NCI-H1048 (cell line): ENCODE measurements around the gene NOC3L.
"Not testable (repeated sequence)": the region's sequence is repeated elsewhere in the genome, so short reads cannot be mapped to it uniquely, and the experiment has no call there.

Source experiments
- DNase-seq: peaks from one replicate; lab custom pipeline; 2025; lab: John Stamatoyannopoulos, UW

The NOC3L gene

DNA sequence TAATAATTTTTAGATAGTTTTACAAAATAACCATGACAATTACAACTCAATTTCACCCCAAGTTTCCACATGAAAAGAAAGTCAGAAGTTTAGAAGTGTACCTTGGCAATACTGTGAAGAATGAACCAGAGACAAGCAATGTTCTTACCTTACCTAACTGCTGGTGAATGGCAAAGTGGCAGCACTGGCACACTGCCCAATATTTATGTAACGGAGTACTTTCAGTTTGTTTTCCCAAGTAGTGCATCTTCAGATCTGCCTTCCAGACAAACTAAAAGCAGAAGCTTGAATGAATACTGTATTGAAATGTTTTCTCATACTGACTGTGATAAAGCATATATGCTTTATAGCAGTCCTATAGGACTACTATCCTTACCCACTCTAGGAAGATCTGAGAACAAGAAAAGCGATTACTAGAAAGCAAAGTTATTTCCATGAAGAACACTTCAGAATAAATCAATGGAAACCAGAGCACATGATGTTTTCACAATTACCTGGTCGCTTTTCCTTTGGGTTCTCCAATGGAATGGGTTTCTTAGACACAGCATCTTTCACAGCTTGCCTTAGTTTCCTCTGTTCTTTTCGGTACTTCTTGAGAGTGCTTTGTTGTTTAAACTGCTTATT, 1.5 kb downstream of the NOC3L start:
- DNase-seq, result no peak

DNA sequence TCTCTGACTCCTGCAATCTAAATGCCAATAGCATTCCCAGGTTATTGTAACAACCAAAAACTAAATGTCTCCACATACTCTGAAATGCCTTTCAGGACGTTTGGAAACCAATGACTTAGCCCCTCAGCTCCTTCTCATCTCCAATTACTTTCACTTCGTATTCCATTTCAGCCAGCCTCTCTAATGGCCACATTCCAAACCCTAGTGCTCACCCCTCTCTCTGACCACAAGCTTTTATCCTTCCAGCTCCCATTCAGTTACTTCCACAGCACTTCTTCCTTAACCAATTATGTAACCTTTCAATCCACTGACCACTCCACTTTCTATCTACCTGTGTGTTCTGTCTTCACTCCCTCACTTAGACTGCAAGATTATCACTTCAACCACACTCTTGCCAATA, 4.3 kb downstream of the NOC3L start:
- no peak for DNase-seq

DNA sequence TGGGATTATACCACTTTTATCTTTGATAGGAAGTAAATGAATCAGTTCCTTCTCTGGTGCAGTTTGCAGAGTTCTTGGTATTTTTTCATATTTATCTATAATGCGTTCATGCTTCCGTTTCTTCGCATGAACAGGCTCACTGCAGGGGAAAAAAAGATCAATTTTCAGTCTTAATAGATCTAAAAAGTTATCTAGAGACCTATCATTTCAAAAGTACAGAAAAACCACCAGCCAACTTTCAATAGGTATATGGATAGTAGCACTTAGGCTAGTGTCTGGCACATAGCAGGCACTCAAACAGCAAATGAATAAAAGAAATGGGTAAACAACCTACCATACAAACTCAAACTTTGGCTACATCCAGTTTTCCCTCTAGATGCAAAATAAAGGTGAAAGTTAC, 5.5 kb downstream of the NOC3L start:
- DNase-seq, result no peak

DNA sequence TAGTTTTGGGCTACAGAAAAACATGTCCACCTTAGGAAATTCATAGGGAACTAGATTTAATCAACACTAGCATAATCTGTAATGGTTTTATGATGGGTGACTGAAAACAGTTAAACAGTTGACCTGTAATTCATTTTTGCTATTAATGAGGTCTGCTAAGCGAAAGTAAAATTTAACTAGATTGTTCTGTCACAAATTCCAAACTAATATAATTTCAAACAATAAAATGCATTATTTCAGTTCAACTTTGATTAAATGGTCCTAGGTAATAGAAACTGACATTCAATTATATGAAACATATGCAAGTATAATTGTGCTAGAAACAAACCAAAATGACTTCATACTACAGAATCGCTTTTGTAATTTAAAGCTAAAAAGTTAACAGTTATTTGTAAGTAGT, 6.9 kb downstream of the NOC3L start:
- DNase-seq, result no peak

DNA sequence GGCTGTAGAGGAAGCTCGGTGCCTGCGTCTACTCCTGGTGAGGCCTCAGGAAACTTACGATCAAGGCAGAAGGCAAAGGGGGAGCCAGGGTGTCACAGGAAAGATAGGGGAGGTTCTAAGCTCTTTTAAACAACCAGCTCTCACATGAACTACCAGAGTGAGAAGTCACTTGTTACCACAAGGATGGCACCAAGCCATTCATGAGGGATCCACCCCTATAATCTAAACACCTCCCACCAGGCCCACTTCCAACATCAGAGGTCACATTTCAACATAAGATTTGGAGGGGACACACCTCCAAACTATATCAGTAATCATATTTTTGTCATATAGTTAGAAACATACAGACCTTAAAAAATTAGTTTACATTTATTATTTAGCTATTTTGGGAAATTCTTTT, 9.4 kb downstream of the NOC3L start:
- no peak for DNase-seq

DNA sequence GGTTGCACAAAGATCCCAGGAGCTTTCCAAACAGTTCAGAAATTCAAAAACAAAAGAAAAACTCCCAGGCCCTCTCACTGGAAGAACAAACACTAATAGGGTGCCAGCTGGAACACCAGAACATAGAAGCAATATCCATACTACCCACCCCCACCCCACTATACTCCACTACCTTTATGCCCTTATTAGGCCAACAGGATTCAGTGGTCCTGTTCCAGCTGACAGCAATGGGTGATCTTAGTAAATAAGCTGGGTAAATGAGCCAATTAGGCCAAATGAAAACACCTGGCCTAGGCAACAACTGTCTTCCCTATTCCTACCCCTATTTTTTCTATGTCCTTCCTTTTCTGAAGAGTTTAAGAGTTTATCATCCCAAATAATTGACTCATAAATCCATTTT, 11.7 kb downstream of the NOC3L start:
- DNase-seq, result no peak

DNA sequence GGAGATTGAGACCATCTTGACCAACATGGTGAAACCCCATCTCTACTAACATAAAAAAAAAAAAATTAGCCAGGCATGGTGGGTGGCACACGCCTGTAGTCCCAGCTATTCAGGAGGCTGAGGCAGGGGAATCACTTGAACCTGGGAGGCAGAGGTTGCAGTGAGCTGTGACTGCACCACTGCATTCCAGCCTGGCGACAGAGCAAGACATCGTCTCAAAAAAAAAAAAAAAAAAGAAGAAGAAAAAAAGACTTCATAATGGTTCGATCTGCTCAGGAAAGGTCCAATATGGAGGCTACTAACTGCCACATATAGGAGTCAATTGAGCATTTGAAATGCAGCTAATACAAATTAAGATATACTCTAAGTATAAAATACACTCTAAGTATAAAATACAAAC, 12.2 kb downstream of the NOC3L start:
- DNase-seq, result not testable (repeated sequence)

DNA sequence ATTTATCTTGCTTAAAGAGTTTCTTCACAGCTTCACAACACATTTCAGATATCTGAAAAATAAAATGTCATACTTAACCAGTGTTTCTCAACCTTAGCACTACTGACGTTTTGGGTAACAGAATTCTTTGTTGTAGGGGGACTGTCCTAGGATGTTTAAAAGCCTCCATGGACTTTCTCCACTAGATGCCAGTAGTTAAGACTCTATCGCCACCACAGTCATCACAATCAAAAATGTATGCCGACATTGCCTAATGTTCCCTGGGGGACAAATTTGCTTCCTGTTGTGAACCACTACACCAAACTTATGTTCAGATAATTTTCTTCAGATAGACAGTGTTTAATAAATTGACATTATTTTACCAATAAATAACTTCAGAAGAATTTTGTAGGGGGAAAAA, 13.4 kb downstream of the NOC3L start:
- no peak for DNase-seq

DNA sequence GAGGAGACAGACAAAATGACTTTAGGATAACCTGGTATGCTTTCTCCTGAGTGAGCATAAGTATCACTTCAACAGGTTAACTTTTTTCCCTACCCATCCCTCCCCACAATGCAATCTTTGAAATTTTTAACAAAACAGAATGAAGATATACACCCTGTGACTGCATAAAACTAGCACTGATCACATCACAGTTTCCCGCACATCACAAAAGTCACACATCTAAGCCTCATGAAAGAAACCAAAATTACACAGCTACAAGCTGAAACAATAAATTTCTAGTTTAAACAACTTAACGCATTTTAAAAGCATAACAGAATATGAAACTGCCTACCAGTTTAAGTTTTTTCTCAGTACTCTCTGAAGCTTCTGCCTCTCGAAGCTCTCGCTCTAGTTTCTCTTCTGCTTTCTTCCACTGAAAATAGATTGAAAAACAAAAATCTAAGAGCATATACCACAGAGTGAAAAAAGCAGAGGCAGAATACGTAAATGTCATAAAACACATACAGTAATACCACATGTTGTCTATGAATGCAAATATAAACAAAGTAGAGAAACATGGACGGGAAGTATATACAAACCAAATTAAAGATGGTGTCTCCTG, 18.1 kb downstream of the NOC3L start:
- DNase-seq, result no peak

DNA sequence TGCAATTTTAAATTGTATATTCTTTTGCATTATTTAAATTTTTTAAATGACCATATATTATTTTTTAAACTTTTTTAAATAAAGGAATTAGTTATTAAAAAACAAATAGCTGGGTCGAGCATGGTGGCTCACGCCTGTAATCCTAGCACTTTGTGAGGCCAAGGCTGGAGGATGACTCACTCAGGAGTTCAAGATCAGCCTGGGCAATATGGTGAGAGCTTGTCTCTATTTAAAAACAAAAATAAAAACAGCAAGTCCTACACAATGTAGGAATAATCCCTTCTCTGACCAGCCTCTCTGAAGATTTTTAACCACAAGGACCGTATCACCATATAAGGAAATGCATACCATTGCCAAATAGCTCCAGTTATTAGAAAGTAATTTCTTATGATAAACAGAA, 19.6 kb downstream of the NOC3L start:
- DNase-seq, result no peak

DNA sequence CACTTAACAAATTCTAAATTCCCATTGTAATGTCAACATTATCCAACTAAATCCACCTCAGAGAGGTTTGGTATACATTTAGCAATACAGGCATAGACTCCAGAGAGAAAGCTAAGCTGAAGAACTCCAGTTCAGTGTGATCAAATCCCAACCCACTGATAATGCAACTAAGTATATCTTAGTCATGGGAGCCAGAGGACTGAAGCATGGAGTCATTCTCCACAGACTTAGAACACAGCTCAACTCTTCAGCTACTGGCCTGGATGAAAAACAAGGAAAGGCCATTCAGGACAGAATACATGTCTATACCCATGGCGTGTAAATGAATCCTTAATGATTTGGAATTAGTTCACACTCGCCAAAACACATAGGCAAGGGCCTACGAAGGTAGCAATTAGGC, 27.9 kb downstream of the NOC3L start:
- no peak for DNase-seq

DNA sequence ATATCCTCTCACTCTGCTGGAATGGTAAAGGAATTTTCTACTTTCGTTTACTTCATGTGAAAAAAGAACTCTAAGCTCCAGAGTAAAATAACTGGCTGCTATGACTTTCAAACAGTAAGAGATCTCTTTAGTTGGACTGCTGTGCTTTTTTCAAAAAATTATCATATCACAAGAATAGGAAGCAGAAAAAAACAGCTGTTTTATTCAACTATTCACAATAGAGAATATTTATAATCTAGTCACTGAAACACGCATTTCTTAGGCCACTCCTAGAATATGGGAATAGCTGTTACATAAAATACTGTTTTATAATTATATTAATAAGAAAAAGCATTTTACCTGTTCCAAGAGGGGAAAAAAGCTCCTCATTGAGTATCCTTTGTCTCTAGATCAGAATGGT, 29.7 kb downstream of the NOC3L start:
- no peak for DNase-seq

DNA sequence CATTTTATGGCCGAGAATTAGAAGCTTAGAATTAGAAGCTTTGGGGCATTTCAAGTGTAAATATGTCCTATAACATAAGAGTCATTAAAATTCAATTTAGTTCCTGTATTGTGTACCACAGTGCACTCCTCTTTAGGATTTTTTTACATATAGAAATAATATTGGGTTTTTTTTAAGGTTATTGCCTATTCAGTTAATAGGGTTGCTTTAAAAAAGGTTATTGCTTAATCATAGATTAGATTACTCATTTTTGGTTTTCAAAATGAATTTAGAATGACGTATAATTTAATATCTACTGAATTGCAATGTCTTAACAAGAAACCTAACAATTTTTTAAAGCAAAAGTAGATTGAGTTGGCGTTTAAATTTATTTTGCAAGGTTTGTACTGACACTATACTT, 34.1 kb downstream of the NOC3L start:
- DNase-seq, result no peak

DNA sequence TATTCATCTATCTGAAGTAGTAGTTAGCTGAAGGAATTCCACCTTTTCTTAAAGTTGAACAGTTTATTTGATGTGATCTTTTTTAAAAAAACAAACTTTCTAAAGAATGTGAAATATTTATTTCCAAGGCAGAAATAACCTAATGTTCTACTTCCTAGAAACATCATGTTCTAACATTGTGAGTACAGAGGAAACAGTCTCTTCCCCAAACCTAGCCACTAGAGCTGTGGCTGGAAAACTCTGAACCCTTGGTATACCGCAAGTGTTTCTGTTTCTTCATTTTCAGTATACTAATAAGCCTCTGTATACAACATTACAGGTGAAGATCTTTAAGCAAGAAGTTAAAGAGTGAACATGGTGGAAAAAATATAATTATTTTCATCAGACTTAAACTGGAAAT, 35.1 kb downstream of the NOC3L start:
- DNase-seq, result no peak

DNA sequence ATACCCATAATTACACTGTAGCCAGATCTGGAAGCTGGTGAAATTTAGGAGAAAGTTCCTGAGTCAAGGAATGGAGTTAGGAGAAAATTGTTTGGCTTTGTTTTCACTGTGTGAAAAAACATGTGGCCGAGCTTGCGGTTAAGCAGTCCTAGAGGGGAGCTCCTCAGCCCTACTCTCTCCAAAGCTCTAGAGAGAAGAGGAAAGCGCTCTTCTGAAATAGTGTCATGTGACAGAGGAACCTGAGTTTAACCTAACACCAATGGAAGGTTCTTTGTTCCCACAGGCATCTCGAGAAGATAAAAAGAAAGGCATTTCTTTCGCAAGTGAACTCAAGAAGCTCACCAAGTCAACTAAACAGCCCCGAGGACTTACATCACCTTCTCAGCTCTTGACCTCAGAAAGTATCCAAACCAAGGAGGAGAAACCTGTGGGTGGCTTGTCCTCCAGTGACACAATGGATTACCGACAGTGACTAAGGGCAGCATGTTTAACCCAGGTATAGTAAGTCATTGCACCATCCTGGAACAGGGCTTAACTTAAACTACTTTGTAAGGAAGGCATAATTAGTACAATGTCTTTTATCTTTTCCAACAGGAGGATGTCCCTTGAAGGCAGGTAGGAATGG, 38.0 kb downstream of the NOC3L start:
- DNase-seq, result no peak

DNA sequence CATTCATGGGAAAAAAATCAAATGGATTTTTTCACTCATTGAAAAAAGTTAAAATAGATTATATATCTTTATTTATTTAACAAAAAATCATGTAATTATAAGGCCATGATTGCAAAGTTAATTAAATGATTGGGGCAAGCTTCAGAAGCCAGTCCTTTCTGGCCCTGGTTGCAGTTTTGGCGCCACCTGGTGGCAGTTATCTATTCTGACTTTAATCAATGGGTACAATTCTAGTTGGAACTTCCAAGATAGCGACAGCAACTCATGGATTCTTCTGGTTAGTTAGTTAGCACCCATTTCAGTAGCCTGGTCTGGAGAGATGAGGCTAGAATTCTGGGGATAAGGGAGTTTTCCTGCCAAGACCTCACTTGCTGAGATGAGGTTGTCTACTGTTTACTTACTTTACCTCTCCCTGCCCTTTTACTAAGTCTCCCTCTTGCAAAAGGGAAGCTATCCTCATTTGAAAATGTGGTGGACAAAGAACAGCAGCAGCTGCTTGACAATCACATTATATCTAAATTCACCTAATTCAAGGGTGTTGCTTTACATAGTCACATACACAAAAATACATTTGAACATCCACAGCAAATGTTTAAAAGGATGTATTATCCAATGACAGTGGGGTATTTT, 42.3 kb downstream of the NOC3L start:
- peak; percentile 6 for DNase-seq

DNA sequence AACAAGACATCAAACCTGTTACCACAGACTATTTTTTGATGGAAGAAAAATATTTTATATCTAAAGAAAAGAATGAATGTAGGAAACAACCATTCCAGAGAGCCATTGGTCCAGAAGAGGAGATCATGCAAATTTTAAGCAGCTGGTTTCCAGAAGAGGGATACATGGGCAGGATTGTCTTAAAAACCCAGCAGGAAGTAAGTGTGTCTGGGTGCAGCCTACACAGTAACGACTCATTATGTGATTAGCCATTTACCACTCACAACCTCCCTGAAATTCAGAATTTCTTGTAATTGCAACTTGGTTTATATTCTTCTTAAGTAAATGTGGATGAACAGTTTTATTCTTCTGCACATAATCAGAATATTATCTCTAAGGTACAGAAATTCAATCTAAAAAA, 46.2 kb downstream of the NOC3L start:
- DNase-seq, result no peak

DNA sequence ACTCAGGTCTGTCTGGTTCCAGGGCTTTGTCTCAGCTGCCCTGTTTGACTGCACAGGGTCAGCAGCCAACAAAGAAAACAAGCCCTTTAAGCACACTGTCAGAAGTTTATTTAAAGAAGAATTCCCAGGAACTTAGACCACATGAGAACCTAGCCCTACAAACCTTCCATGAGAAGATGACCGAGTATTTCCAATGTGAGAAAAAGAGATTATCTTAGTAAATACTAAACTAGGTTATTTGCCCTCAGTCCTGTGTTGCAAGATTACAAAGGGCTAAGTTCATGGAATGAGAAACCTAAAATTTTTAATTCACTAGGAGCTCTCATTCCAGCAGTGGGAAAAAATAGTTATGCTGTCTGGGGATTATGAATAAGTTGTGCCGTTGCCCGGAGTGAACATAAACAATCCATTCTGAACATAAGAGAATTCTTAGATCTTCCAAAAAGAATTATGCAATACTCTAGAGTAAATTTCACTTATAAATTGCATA, 46.7 kb downstream of the NOC3L start:
- DNase-seq, result no peak

DNA sequence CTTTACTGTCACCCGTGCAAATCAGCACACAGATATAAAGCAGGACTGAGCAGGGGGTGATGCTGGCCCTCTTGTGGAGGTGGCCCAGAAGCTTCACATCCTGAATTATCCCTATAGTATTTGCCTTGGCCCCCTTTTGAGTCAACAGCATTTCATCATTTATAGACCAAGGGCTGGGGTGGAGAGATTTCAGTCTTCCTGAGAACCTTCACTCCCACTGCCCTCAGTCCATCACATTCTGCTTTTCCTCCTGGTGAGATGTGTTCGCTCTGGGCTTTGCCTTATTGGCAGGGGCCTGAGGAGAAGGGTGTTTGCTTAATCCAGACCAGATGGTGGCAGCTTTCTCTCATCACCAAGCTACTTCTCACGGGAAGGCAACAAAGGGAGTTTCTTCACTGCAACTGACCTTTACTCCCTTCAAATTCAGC, 47.7 kb downstream of the NOC3L start:
- DNase-seq, result no peak

DNA sequence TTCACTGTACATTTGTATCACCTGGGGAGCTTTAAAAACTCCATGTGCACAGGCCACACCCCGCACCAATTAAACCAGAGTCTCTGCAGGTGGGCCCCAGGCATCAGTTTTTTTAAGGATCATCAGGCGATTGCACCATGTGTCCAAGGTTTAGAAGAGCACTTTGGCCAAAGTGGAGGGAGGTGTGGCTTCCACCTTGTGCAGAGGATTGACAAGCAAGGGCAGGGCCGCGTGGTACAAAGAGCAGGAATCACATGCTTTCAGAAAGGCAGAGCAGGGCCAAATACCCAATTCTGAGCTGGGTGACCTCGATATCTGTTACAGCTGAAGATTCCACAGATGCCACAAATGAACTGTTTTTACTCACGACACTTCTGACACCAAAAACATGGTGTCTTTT, 52.4 kb downstream of the NOC3L start:
- no peak for DNase-seq

DNA sequence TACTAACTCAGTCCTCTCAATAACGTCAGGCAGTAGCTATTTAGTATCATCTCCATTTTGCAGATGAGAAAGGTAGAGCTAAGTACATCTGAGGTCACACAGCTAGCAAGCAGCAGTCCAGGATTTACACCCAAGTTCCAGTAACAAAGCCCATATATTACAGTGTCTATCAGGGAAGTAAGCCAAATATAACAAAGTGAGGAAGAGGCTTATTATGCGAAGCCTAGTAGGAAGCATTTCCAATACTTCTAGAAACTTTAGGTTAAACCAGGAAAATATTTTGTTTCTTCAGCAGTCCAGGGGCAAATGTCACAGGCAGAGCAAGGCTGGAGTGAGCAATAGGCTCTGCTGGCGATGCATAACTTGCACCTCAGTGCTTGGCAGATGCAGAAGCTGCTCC, 53.9 kb downstream of the NOC3L start:
- no peak for DNase-seq

DNA sequence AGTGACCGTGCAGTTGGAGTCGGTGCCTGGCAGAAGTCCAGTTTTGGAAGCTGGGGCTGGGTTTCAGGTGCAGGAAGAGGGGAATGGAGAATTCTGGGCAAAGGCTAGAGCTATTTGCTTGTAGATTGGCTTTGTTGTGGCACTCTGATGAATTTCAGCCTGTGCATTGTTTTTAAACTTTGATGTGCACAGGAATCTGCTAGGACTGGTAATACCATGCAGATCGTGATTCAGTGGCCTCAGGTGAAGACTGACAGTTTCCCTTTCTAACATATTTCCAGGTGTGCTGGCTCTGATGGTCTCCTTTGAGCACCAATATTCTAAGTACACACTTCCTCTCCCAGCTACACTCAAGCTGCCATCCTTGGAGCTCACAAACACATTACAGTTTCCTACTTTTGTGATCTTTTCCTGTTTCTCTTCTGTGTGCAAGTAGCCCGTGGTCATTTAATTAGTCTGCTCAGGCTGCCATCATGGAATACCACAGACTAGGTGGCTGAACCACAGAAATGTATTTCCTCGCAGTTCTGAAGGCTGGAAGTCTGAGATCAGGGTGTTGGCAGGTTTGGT, 55.6 kb downstream of the NOC3L start:
- DNase-seq, result no peak

DNA sequence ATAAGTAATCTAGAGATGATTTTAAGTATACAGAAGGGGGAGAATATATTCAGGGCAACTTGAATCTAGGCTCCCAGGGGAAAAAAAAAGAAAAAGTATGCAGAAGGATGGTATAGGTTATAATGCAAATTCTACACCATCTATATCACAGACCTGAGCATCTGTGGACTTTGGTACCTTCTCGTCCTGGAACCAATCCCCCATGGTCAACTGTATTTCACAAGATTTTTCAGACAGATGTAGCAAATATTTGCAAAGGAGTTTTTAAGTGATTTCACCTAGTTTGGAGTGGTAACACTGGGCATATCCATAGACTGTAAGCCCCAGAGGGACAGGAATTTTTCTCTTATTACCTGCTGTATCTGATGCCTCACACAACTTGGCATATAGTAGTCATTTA, 58.8 kb downstream of the NOC3L start:
- DNase-seq, result no peak
